GM12874 (cell line): ENCODE data around the gene PLD3.

Experiments
- TF ChIP-seq, protein P1 (sequence below): IDR thresholded peaks from 2 replicates; pipeline ENCODE4 v1.5.1; 2011; ENCODE audit warnings: low read depth, mild to moderate bottlenecking, control low read depth, low read length, moderate library complexity; ENCODE audit not compliant: insufficient read depth

The PLD3 gene

DNA sequence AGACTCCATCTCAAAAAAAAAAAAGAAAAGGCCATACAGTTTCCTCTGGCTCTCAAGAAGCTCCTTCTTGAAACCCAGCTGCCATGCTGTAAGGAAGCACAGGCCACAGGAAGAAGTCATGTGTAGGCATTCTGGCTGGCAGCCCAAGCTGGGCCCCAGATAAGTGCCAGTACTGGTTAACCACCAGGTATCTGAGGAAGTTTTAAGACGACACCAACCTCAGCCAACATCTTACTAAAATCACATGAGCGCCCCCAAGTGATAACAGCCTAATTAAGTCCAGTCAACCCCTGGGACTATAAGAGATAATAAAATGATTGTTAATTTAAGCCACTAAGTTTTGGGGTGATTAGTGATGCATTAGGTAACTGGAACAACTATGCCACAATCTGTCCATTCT lies 36.0 kb upstream of the PLD3 start:
- TF ChIP-seq, protein P1, sequence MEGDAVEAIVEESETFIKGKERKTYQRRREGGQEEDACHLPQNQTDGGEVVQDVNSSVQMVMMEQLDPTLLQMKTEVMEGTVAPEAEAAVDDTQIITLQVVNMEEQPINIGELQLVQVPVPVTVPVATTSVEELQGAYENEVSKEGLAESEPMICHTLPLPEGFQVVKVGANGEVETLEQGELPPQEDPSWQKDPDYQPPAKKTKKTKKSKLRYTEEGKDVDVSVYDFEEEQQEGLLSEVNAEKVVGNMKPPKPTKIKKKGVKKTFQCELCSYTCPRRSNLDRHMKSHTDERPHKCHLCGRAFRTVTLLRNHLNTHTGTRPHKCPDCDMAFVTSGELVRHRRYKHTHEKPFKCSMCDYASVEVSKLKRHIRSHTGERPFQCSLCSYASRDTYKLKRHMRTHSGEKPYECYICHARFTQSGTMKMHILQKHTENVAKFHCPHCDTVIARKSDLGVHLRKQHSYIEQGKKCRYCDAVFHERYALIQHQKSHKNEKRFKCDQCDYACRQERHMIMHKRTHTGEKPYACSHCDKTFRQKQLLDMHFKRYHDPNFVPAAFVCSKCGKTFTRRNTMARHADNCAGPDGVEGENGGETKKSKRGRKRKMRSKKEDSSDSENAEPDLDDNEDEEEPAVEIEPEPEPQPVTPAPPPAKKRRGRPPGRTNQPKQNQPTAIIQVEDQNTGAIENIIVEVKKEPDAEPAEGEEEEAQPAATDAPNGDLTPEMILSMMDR = no peak

DNA sequence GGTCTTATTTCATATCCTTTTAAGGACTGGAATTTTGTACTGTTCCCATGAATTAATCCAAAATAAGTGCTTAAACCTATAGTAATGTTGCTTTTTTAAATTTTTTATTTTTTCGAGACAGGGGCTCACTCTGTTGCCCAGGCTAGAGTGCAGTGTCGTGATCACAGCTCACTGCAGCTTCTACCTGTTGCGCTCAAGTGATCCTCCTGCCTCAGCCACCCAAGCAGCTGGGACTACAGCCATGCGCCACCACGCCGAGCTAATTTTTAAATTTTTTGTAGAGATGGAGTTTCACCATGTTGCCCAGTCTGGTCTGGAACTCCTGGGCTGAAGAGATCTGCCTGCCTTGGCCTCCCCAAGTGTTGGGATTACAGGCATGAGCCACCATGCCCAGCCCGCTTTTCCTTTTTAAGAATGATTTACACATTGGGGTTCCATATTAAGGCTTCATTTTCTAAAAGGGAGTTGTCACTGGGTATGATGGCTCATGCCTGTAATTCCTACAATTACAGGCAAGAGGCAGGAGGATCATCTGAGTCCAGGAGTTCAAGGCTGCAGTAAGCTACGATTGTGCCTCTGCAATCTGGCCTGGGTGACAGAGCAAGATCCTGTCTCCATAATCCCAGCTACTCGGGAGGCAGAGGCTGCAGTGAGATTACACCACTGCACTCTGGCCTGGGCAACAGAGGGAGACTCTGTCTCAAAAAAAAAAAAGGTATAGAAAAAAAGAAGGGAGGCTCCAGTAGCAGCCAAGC lies 35.1 kb upstream of the PLD3 start:
- TF ChIP-seq, protein P1 = no peak

DNA sequence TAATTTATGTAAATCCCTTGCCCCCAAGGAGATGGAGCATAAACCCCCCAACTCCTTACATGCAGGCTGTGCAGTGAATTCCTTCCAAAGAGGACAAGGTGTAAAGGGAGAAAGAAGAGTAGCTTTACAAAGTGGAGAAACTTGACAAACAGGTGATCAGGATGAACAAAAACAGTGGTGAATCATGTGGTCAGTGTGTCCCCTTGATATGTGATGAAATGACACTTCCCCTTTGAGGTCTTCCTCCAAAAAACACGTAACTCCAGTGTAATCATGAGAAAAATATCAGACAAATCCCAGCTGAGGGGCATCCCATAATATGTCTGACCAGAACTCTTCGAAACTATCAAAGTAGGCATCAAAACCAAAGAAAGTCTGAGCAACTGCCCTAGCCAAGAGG lies 33.8 kb upstream of the PLD3 start:
- TF ChIP-seq, protein P1 = no peak

DNA sequence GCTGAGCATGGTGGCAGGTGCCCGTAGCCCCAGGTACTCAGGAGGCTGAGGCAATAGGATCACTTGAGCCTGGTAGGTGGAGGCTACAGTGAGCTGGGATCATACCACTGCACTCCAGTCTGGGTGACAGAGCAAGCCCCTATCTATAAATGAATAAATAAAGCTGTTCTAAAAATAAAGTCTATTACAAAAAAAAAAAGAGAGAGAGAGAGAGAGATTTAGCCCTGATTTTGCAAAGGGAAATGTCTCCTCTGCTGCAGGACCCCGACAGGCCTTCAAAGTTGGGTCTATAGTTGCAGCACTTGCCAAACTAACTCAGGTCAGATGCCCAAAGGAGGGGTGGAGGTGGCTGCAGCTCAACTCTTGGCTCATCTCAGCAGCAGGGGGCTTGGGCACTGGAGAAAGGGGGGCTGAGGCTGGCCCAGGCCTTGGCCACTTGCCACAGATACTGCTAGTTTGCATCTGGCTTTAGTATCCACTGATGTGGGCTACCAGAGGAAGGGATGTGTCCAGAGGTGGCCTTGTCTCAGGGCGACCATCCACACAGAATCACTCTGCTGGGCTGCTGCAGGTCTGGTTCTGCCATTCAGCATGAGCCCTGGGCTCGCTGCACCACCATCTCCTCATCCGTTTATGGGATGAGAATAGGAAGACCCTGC lies 32.6 kb upstream of the PLD3 start:
- TF ChIP-seq, protein P1 = no peak

DNA sequence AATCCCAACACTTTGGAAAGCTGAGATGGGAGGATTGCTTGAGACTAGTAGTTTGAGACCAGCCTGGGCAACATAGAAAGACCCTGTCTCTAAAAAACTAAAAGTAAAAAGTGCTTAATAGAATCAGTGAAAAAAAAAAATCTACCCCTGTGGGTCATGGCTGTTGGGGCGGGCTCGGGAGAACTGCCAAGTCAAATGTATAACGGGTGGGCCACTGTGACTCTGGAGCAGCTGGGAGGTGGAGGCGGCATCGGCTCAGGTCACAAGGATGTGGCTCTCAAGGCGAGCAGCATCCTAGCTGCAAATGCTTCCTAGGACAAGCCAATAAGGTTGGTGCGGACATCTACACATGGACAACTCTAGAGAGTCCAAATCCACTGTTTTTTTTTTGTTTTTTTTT lies 31.2 kb upstream of the PLD3 start:
- TF ChIP-seq, protein P1 = no peak

DNA sequence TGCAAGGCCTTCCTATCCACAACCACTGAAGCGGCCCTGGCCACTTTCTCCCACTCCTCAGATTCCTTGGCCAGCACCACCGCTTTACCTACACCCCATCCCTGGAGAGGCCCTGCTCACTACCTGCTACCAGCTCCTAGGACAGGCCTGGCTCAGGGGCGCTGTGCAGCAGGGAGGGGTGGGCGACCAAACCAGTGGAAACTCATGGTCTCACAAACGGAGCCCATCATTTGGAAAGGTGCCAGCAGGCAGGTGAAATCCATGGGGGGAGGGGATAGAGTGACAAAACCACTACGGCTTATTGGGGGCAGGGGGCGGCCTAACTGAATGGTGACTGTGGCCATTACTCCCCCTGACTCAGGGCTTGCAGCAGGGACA lies 27.9 kb upstream of the PLD3 start:
- TF ChIP-seq, protein P1 = no peak

DNA sequence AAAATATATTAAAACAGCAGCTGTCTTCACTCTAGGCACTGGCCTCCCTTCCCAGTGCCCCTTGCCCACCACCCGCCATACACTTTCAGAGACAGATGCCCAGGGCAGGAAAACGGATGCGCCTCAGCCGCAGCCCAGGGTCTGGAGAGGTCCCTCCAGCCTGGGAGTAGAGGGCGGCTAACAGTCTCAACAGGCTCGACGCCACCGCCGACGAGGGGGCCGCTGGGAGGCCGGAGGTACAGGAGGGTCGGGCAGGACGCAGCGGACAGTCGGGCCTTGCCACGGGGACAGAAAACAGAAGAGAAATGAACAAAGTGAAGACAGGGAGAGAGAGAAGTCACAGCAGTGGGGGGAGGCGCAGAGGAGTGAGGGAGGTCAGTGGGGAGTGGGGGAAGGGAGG lies 27.4 kb upstream of the PLD3 start:
- TF ChIP-seq, protein P1 = no peak
